Kidney (tissue), 14 donors: ENCODE results near the gene NUDT11. TPM values are rescaled to one million over a fixed set of nuclear protein-coding genes. Genes with fewer than 3 reads are reported as not detected.
"Not testable (repeated sequence)": the region's sequence is repeated elsewhere in the genome, so short reads cannot be mapped to it uniquely, and the experiment has no call there.

Experiments
- DNase-seq, 5 donors: peaks; one replicate each; pipeline ENCODE4 v3.0.0-alpha.2; 2013 to 2020
- FAIRE-seq: peaks from 2 replicates; lab custom pipeline; 2012; peaks lifted over from hg19 to GRCh38; lab: Jason Lieb, UNC
- H3K27ac ChIP-seq, 2 donors: one replicate each; pipeline ENCODE4 v1.7.0; 2013; ENCODE audit warnings: low read depth in 2 of 2, low read length in 2 of 2, inconsistent platforms in 1 of 2
- H3K27me3 ChIP-seq: one replicate; pipeline ENCODE4 v1.7.1; 2013; ENCODE audit warnings: low read length, inconsistent platforms; ENCODE audit not compliant: control insufficient read depth, insufficient read depth
- H3K36me3 ChIP-seq, 3 donors: one replicate each; pipeline versions ENCODE4 v1.7.0 to v1.7.1; 2013; ENCODE audit warnings: low read length in 3 of 3, control low read depth in 1 of 3, inconsistent platforms in 1 of 3; ENCODE audit not compliant: insufficient read depth in 3 of 3, control insufficient read depth in 2 of 3
- H3K4me1 ChIP-seq, 3 donors: one replicate each; pipeline versions ENCODE4 v1.7.0 to v1.7.1; 2013; ENCODE audit warnings: low read length in 3 of 3, inconsistent platforms in 1 of 3, low read depth in 1 of 3; ENCODE audit not compliant: control insufficient read depth in 2 of 3, insufficient read depth in 2 of 3
- H3K4me3 ChIP-seq, 3 donors: one replicate each; pipeline versions ENCODE4 v1.7.0 to v1.8.1; 2013; ENCODE audit warnings: low read length in 3 of 3, control low read depth in 1 of 3, inconsistent platforms in 1 of 3
- H3K9ac ChIP-seq, 3 donors: one replicate each; pipeline versions ENCODE4 v1.7.0 to v1.7.1; 2013; ENCODE audit warnings: low read length in 3 of 3, control low read depth in 1 of 3, inconsistent platforms in 1 of 3
- H3K9me3 ChIP-seq, 3 donors: one replicate each; pipeline versions ENCODE4 v1.7.0 to v1.7.1; 2013; ENCODE audit warnings: low read length in 3 of 3, control low read depth in 1 of 3, inconsistent platforms in 1 of 3; ENCODE audit not compliant: control insufficient read depth in 2 of 3, insufficient read depth in 1 of 3
- intact Hi-C: fragments of 100-400 bp; cut with DNase I; formaldehyde crosslinking; loops from one replicate; pipeline ENCODE4 v1.11.1; 2022
- polyA plus RNA-seq: library from polyadenylated mRNA; stranded (reverse); fragments of 350-450 nt; fragmentation: Illumina TruSeq; extraction: RNeasy Lipid Tissue Mini Kit (QIAGEN cat#74804); gene quantifications from one replicate; pipeline ENCODE4 v1.2.3, GENCODE V29; 2014; ENCODE audit warnings: low read depth, low replicate concordance; ENCODE audit not compliant: insufficient read depth
- total RNA-seq: library from RNA; stranded (reverse); fragmentation: NEBNext Ultra II Directional; extraction: Animal tissue kit (Norgen Biotek cat#: 25700); gene quantifications from one replicate; pipeline ENCODE4 v1.2.1, GENCODE V29; 2021
- TF ChIP-seq, protein P1 (sequence below): IDR thresholded peaks from 3 replicates; pipeline ENCODE4 v1.5.1; 2012; ENCODE audit warnings: mild to moderate bottlenecking, moderate library complexity, borderline replicate concordance; ENCODE audit not compliant: insufficient read depth; ENCODE audit errors: extremely low read depth
- donor health status: control.
- donor health status: control.
- donor health status: control.
- donor health status: control.
- donor health status: control.
- donor health status: DM: yes; HTN: yes; CAD: no.
- donor health status: Normal renal cell carcinoma (clear cell type).

The NUDT11 gene
- total and polyA plus RNA-seq, 2 donors from 2014 or later, result 0.82 to 0.85 TPM

DNA sequence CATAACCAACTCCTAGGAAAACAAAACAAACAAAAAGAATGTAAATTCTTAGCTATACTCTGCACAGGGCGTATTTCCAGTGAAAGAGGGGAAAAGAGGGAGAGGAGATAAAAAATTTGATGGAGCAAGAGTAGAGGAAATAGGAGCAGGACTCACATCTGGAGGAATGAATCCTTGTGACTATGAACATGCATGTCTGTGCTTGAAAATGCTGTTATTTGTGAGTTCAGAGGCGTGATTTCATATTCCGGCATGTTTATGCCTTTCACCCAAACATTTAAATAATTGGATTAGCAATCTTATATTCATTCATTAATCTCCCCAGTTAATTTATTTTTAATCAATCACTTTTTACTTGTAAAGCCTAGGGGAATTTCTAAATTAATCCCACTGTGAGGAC is 11.2 kb upstream of the NUDT11 start:
- Histone ChIP-seq H3K27ac (no peak overlapping the region), H3K4me3 (no peak overlapping the region), H3K4me1 (no peaks in the 10 kb centered on the region), H3K9ac (no peak overlapping the region), H3K9me3 (no peaks in the 10 kb centered on the region), H3K27me3 (no peaks in the 10 kb centered on the region), H3K36me3 (no peaks in the 10 kb centered on the region)
- intact Hi-C loops, result no loop called here
- no peak for DNase-seq
- TF ChIP-seq, protein P1, sequence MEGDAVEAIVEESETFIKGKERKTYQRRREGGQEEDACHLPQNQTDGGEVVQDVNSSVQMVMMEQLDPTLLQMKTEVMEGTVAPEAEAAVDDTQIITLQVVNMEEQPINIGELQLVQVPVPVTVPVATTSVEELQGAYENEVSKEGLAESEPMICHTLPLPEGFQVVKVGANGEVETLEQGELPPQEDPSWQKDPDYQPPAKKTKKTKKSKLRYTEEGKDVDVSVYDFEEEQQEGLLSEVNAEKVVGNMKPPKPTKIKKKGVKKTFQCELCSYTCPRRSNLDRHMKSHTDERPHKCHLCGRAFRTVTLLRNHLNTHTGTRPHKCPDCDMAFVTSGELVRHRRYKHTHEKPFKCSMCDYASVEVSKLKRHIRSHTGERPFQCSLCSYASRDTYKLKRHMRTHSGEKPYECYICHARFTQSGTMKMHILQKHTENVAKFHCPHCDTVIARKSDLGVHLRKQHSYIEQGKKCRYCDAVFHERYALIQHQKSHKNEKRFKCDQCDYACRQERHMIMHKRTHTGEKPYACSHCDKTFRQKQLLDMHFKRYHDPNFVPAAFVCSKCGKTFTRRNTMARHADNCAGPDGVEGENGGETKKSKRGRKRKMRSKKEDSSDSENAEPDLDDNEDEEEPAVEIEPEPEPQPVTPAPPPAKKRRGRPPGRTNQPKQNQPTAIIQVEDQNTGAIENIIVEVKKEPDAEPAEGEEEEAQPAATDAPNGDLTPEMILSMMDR, result no peak
- no peak for FAIRE-seq

DNA sequence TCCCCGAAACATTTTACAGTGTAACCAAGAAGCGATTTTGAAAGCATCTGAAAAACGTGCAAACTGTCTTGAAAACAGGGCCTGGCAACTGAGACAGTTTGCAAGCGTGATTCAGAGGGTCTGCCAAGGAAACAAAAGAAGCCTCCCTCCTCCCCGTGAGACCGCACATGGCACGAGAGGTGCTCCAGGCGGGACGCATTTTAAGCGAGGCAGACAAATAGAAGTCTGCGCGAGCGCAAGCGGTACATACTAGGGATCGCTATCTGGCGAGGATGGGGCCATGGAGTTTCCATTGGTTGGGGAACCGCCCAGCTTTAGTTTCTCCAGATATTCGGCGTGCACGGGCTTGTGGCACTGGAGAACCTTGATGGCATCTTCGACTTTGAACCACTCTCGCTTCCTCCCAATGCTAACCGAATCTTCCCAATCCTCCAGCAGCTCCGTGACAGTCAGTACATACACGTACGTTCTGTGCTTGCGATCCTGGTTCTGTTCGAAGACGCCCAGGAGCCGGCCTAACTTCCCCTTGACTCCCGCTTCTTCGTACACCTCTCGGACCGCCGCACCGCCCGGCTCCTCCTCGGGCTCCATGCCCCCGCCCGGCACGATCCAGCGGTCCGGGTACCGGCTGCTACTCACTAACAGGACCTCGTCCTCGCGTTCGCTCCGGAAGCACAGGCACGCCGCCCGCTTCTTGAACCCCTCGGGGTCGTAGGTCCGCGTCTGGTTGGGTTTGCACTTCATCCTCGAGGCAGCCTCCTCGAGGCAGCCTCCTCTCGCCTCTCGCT is 497 bp downstream of the NUDT11 start:
- H3K4me1 ChIP-seq, intact Hi-C loops, H3K36me3 ChIP-seq, H3K9me3 ChIP-seq, H3K9ac ChIP-seq, FAIRE-seq, H3K27me3 ChIP-seq, H3K27ac ChIP-seq: not testable (repeated sequence)
- peak in 4 of 5 donors; percentile 16 to 45 (median 44) for DNase-seq
- H3K4me3 ChIP-seq, result peak overlapping the region in 1 of 3 donors; percentile 53

DNA sequence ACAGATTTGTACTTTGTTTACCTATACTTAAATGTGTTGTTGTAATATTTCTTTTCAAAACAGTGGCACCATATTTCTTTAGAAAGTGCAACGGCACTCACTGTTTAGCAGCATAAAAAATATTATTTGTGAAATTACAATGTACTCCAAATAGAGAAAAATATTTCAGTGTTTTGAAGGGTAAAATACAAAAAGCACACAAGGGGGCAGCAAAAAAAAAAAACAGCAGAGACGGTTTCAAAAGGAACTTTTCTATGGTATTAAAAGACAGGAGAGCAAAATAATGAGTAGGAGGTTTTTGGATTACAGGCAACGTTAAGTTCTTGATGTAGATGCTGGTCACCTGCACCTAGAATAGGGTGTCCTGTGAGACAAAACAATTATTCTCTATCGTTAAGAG is 2.0 kb downstream of the NUDT11 start:
- H3K4me1 ChIP-seq, result peaks cover 0 to 2% (median 0%) of the 10 kb centered on the region in 3 donors
- intact Hi-C loops, result no loop called here
- DNase-seq (peak in 2 of 5 donors; percentile 2 to 4), FAIRE-seq (no peak)
- H3K4me3 ChIP-seq, result peak overlapping the region in 1 of 3 donors; percentile 20
- TF ChIP-seq, protein P1, result no peak
- H3K9me3 ChIP-seq, result no peaks in the 10 kb centered on the region
- H3K36me3 ChIP-seq, result no peaks in the 10 kb centered on the region
- H3K27me3 ChIP-seq, result peaks cover 3% of the 10 kb centered on the region
- no peak overlapping the region for H3K27ac ChIP-seq
- H3K9ac ChIP-seq, result no peak overlapping the region

DNA sequence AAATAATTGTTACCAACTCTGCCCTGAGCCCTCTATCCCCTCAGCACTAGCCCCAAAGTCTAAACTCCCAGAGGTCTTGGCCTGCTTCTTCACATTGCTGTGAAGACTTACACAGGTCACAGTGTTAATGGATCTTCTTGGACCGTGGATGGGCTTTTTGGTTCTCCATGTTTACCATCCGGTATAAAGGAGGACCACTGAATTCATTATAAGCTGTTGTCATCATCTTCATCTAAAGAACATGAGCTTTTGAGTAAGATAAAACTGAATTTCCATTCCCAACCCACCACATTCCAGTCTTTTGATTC is 8.5 kb downstream of the NUDT11 start:
- intact Hi-C loops, result no loop called here
- no peak overlapping the region for H3K27ac ChIP-seq
- H3K4me3 ChIP-seq, result no peak overlapping the region
- H3K36me3 ChIP-seq, result no peaks in the 10 kb centered on the region
- TF ChIP-seq, protein P1, result no peak
- H3K27me3 ChIP-seq, result peaks cover 3% of the 10 kb centered on the region
- DNase-seq (no peak), FAIRE-seq (no peak)
- no peaks in the 10 kb centered on the region for H3K4me1 ChIP-seq
- no peak overlapping the region for H3K9ac ChIP-seq
- no peaks in the 10 kb centered on the region for H3K9me3 ChIP-seq
